GM21619 (cell line): Measurements from ENCODE around the gene LSM7.

Experiments
- ATAC-seq: cut with Tn5 transposase; IDR thresholded peaks from one replicate; pipeline ENCODE4 v1.9.1; 2021; ENCODE audit not compliant: unreplicated experiment

Gene LSM7

DNA sequence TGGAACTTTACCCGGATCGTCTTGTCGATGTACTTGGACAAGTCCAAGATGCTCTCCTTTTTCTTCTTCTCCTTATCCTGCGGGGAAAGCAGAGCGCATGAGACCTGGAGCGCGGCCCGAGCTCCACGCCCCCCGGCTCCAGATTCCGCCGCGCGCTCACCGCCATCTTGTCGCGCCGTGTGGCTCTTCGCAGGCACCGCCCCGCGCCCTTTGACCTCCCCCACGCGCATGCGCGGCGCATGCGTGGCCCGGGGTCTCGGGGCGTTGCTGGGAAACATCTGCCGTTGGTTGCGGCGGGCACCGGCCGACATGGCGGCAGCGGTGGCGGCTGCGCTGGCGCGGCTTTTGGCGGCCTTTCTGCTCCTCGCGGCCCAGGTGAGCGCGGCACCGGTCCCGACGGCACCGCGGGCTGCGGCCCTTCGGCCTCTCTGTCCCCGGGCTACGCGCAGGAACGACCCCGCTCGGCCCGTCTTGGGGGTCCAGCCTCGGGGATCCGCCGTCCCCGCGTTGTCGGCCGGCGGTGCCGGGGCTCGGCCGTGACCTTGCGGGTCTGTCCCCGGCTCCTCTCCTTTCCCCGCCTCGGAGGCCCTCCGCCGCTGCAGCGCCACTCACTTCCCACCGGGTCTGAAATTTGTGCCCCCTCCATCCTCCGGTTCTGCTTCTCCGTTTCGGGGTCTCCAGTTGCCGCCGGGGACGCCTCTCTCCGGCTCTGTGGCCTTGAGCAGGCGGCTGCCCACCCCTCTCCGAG, at the start of gene LSM7, which contains the start of gene SPPL2B:
Gene LSM7, minus strand, starts transcription at position 186 of the 748 bp plus-strand sequence. Its CDS starts 20 bp downstream, at position 166.
Gene SPPL2B, plus strand, starts transcription at position 284 of the 748 bp plus-strand sequence. Its CDS starts 26 bp downstream, at position 310.
- ATAC-seq = peak; percentile 40

GRCh38 chr19:2376784-2377519, 48.6 kb upstream of the LSM7 start:
- no peak for ATAC-seq

- no peak for ATAC-seq
Observed at GRCh38 chr19:2375353-2376121, 47.2 kb upstream of the LSM7 start.

DNA sequence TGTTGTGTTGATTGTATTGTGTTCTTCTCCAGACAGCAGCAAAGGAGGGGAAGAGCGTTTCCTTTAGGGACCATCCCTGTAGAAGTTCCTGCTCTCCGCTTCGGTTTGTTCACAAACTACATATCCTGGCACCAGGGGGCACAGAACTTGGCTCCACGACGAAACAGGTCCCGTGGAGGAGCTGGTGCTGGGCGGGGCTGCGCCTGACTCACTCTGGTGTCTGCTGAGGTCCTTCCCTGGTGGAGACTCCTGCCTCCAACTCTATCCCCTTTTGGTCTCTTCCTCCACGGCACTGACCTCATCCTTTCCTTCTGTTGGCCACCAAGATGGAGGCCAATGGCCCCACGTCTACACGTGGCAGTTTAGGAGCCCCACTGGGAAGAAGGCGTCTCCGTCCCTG, 46.4 kb upstream of the LSM7 start:
- no peak for ATAC-seq

DNA sequence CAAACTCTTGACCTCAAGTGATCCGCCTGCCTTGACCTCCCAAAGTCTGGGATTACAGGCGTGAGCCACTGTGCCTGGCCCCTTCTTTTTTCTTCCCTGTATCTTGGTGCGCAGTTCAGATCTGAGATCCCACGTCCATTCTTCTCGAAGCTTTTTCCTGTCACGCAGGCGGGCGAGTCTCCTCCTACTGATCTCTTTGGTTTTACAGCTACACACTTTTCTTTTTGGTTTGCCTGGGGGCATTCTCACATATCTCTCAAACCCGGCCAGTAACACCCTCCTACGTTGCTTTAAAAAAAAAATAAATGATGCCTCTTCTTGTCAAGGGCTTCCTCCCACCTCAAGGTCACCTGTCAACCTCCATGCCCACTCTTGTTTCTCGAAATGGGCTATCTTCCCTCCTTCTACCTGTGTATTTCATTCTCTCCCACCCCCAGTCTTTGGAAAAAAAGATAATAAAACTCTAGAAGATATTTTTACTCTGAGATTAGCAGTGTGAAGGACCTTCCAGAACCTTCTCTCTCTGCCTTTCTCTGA, 43.8 kb upstream of the LSM7 start:
- no peak for ATAC-seq

GRCh38 chr19:2371656-2372055, 43.3 kb upstream of the LSM7 start:
- no peak for ATAC-seq

- no peak for ATAC-seq
Observed at GRCh38 chr19:2365201-2365970, 37.0 kb upstream of the LSM7 start.

- no peak for ATAC-seq
Observed at GRCh38 chr19:2363419-2363818, 35.0 kb upstream of the LSM7 start.

- no peak for ATAC-seq
Observed at GRCh38 chr19:2362970-2363300, 34.5 kb upstream of the LSM7 start.

- ATAC-seq = no peak
Observed at GRCh38 chr19:2362046-2362969, 33.9 kb upstream of the LSM7 start.

- ATAC-seq = no peak
Observed at GRCh38 chr19:2361246-2362045, 33.1 kb upstream of the LSM7 start.

- no peak for ATAC-seq
Observed at GRCh38 chr19:2360833-2361232, 32.4 kb upstream of the LSM7 start.

GRCh38 chr19:2359992-2360685, 31.8 kb upstream of the LSM7 start, which contains the start of gene TMPRSS9:
Gene TMPRSS9, plus strand, starts transcription at chr19:2360265. Its CDS starts 29,521 bp downstream, at chr19:2389786.
- no peak for ATAC-seq

GRCh38 chr19:2358548-2359173, 30.3 kb upstream of the LSM7 start:
- ATAC-seq = no peak

DNA sequence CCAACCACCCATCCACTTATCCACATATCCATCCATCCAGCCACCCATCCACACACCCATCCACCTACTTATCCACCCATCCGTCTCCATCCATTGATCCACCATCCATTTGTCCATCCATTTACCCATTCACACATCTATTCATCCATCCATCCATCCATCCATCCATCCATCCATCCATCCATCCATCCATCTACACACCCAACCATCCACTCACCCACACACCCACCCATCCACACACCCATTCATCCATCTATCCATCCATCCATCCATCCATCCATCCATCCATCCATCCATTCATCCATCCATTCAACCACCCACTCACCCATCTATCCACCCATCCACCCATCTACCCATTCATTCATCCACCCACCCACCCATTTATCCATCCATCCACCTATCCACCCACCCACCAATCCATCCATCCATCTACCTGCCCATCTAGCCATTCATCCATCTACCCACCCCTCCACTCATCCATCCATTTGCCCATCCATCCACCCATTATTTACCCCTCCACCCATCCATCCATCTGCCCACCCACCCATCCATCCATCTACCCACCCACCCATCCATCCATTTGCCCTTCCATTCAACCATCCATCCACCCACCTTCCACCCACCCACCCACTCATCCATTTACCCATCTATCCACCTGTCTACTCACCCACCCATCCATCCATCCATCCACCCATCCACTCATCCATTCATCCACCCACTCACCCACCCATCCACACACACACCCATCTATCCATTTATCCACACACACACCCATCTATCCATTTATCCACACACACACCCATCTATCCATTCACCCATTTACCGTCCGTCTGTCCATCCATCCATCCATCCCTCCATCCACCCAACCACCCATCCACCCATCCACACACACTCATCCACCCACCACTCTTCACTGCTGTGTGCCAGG, 29.2 kb upstream of the LSM7 start:
- no peak for ATAC-seq

DNA sequence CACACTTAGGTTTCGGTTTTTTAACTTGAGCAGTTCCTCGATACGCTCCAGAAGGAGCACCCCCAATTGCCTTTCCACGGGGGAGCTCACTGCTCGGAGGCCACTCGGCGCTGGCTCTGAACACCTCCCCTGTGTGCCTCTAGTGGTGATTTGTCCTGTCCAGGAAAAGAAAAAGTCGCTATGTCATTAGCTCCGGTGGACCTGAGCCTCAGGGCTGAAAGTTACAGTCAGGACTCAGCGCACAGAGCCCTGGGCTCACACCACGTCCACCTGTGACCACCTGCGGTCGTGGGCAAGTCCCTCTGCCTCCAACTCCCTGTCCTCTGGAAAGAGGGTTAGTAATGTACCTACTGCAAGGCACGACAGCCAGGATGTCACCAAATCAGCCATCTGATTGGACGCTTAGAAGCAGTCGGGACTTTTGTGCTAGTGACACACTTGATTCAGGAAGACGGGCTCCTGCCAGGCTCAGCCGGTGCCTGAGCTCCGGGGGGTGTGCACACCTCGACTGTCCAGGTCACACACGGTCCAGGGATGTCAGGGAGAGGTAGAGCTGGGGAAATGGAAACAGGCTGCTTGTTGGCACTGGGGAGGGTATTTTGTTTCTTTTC, 27.8 kb upstream of the LSM7 start:
- ATAC-seq = no peak
